ENCODE results near the gene SLC7A11. TPM values are rescaled to one million over a fixed set of nuclear protein-coding genes. Genes with fewer than 3 reads are reported as not detected.

Gene SLC7A11
- total RNA-seq, 1 experiment from 2014 or later: 10.1 TPM

- no peak overlapping the region for H3K4me3 Mint-ChIP-seq
- peak overlapping the region; percentile 16; the same call in 1 of the 2 replicates for H3K27ac Mint-ChIP-seq
- DNase-seq (ENCODE audit: low spot score) (no peak), ATAC-seq (no peak)
- TF ChIP-seq ARID4B (CRISPR knock-in tag; IDR thresholded peaks at IDR 0.05; ENCODE audit: borderline replicate concordance) (no peak), E2F5 (CRISPR knock-in tag; IDR thresholded peaks at IDR 0.05) (no peak), MXD4 (CRISPR knock-in tag; IDR thresholded peaks at IDR 0.05; ENCODE audit: borderline replicate concordance) (no peak), GABPB1 (CRISPR knock-in tag; IDR thresholded peaks at IDR 0.05) (no peak), ZNF425 (CRISPR knock-in tag; conservative IDR thresholded peaks at IDR 0.05) (no peak), OVOL2 (CRISPR knock-in tag; IDR thresholded peaks at IDR 0.05; ENCODE audit: borderline replicate concordance) (no peak), ATF1 (CRISPR knock-in tag; IDR thresholded peaks at IDR 0.05) (no peak), TEAD4 (CRISPR knock-in tag; IDR thresholded peaks at IDR 0.05) (no peak)
- no peaks in the 10 kb centered on the region for H3K9me3 Mint-ChIP-seq
- ChIA-PET CTCF (no interaction called here), POLR2A (no interaction called here)
- H3K27me3 Mint-ChIP-seq (ENCODE audit: low read depth): no peaks in the 10 kb centered on the region
- H3K4me1 Mint-ChIP-seq: peaks cover 13% of the 10 kb centered on the region
- peaks cover 16% of the 10 kb centered on the region for H3K36me3 Mint-ChIP-seq
These were observed 8.7 kb downstream of the SLC7A11 start for GRCh38 chr4:138233313-138234034.

- TF ChIP-seq SMAD3 (CRISPR knock-in tag; IDR thresholded peaks at IDR 0.05; ENCODE audit: borderline replicate concordance) (no peak), ZNF219 (CRISPR knock-in tag; IDR thresholded peaks at IDR 0.05; ENCODE audit: borderline replicate concordance) (no peak), ERG (CRISPR knock-in tag; IDR thresholded peaks at IDR 0.05) (no peak), ESRRA (CRISPR knock-in tag; IDR thresholded peaks at IDR 0.05; ENCODE audit: borderline replicate concordance) (no peak), ZNF281 (CRISPR knock-in tag; IDR thresholded peaks at IDR 0.05) (no peak), ATF1 (CRISPR knock-in tag; IDR thresholded peaks at IDR 0.05) (no peak), E2F5 (CRISPR knock-in tag; IDR thresholded peaks at IDR 0.05) (no peak), E2F1 (CRISPR knock-in tag; IDR thresholded peaks at IDR 0.05) (no peak)
- no peak overlapping the region for H3K4me3 Mint-ChIP-seq
- H3K27me3 Mint-ChIP-seq (ENCODE audit: low read depth): no peaks in the 10 kb centered on the region
- H3K27ac Mint-ChIP-seq: no peak overlapping the region
- POLR2A ChIA-PET: no interaction called here
- peaks cover 18% of the 10 kb centered on the region for H3K4me1 Mint-ChIP-seq
- CTCF ChIA-PET: no interaction called here
- ATAC-seq: no peak
- H3K9me3 Mint-ChIP-seq: no peaks in the 10 kb centered on the region
- H3K36me3 Mint-ChIP-seq: peaks cover 16% of the 10 kb centered on the region
- DNase-seq (ENCODE audit: low spot score): no peak
These were observed 9.8 kb downstream of the SLC7A11 start for GRCh38 chr4:138232364-138232763.

Data from WTC11 (cell line).